Neuron (in vitro differentiated cells): ENCODE measurements around the gene TPO.

Source experiments
- H2AFZ ChIP-seq: one replicate; pipeline ENCODE4 v1.6.1; 2013; ENCODE audit warnings: low read depth, mild to moderate bottlenecking, inconsistent platforms, low read length, moderate library complexity
- H3K27me3 ChIP-seq: one replicate; pipeline ENCODE4 v1.6.1; 2013; ENCODE audit warnings: low read length; ENCODE audit not compliant: insufficient read depth
- H3K36me3 ChIP-seq: one replicate; pipeline ENCODE4 v1.6.1; 2013; ENCODE audit warnings: low read length; ENCODE audit not compliant: insufficient read depth
- H3K4me1 ChIP-seq: one replicate; pipeline ENCODE4 v1.6.1; 2013; ENCODE audit warnings: low read length; ENCODE audit not compliant: insufficient read depth
- H3K4me3 ChIP-seq: 2 replicates; pipeline ENCODE4 v1.5.1; 2013; ENCODE audit warnings: mild to moderate bottlenecking, low read length, moderate library complexity
- H3K9me3 ChIP-seq: one replicate; pipeline ENCODE4 v1.6.1; 2013; ENCODE audit warnings: low read length

TPO gene

DNA sequence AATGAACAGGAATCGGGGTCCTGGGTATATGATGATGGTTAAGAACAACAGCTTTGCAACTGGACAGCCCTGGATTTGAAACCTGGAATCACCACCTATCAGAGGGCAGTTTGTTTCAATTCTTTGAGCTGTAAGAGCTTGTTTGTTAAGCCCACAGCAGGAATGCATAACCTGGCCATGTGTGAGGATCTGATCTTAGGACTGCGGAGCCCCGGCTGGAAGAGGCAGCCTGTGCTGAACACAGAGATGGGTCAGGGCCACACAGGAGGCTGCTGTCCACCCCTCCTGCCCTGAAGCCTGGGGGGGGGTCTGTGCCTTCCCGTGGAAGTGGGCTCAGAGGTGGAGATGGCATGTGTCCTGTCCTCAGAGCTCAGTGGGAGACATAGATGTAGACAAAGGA, 24.3 kb downstream of the TPO start:
- no peaks in the 10 kb centered on the region for H3K27me3 ChIP-seq
- no peaks in the 10 kb centered on the region for H3K9me3 ChIP-seq
- H2AFZ ChIP-seq, result no peak overlapping the region
- H3K4me1 ChIP-seq, result no peaks in the 10 kb centered on the region
- H3K4me3 ChIP-seq, result no peak overlapping the region
- no peaks in the 10 kb centered on the region for H3K36me3 ChIP-seq

DNA sequence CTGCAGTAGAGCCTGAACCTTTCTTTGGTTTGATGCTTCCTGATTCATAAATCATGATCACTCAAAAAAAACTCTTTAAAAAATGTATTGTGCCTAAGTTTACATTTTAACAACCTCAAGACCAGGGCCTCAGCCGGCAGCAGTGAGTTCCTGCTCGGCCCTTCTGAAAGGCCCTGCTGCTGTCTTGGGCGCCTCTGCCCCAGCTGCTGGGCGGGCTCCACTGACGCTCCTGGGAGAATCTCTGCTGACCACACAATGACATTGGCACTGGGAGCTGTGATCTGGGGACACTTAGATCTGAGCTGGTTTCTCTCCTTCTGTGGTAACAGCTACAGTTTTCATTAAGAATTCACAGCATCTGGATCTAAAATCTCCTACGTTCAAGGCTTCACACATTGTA, 25.7 kb downstream of the TPO start:
- H3K9me3 ChIP-seq, result no peaks in the 10 kb centered on the region
- H3K36me3 ChIP-seq, result no peaks in the 10 kb centered on the region
- H3K27me3 ChIP-seq, result no peaks in the 10 kb centered on the region
- no peak overlapping the region for H3K4me3 ChIP-seq
- H2AFZ ChIP-seq, result no peak overlapping the region
- no peaks in the 10 kb centered on the region for H3K4me1 ChIP-seq

DNA sequence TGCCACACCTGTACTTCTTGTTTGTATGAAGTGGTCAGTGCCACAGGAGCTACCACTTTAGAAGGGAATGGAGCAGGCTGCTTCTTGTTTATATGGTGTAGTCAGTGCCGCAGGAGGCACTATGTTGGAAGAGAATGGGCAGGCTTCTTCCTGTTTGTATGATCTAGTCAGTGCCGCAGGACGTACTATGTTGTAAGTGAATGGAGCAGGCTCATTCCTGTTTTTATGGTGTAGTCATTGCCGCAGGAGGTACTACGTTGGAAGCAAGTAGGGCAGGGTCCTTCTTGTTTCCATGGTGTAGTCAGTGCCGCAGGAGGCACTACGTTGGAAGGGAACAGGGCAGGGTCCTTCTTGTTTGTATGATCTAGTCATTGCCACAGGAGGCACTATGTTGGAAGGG, 27.3 kb downstream of the TPO start:
- H3K36me3 ChIP-seq, result no peaks in the 10 kb centered on the region
- no peak overlapping the region for H3K4me3 ChIP-seq
- H3K9me3 ChIP-seq, result no peaks in the 10 kb centered on the region
- no peak overlapping the region for H2AFZ ChIP-seq
- no peaks in the 10 kb centered on the region for H3K4me1 ChIP-seq
- no peaks in the 10 kb centered on the region for H3K27me3 ChIP-seq

GRCh38 chr2:1446301-1446700, 33.0 kb downstream of the TPO start:
- no peak overlapping the region for H2AFZ ChIP-seq
- no peaks in the 10 kb centered on the region for H3K27me3 ChIP-seq
- no peaks in the 10 kb centered on the region for H3K4me1 ChIP-seq
- H3K4me3 ChIP-seq, result no peak overlapping the region
- no peaks in the 10 kb centered on the region for H3K9me3 ChIP-seq
- H3K36me3 ChIP-seq, result no peaks in the 10 kb centered on the region

DNA sequence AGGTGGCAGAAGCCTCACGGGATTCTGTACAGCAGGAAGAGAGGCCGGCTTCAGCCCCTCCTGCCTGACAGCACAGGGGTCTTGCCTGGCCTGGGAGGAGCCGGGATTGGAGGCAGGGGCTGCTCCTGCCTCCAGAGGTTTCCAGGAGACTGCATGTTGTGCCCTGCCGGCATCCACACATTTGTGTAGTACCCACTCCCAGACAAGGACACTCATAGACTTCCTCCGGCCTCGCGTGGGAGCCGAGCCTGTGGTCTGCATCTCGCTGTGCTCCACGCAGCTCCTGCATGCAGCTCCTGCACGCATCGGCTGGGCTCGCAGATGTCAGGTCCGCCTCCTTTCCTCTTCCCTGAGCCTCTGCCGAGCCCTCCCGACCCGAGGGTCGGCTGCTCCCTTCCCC, 34.7 kb downstream of the TPO start:
- no peak overlapping the region for H3K4me3 ChIP-seq
- H3K9me3 ChIP-seq, result no peaks in the 10 kb centered on the region
- H3K4me1 ChIP-seq, result no peaks in the 10 kb centered on the region
- no peaks in the 10 kb centered on the region for H3K27me3 ChIP-seq
- no peak overlapping the region for H2AFZ ChIP-seq
- no peaks in the 10 kb centered on the region for H3K36me3 ChIP-seq

- Histone ChIP-seq H2AFZ (no peak overlapping the region), H3K9me3 (no peaks in the 10 kb centered on the region), H3K4me1 (no peaks in the 10 kb centered on the region), H3K36me3 (no peaks in the 10 kb centered on the region), H3K4me3 (no peak overlapping the region), H3K27me3 (no peaks in the 10 kb centered on the region)
Measured at GRCh38 chr2:1450915-1451314, 37.7 kb downstream of the TPO start.

- no peak overlapping the region for H3K4me3 ChIP-seq
- no peak overlapping the region for H2AFZ ChIP-seq
- H3K4me1 ChIP-seq, result no peaks in the 10 kb centered on the region
- H3K27me3 ChIP-seq, result no peaks in the 10 kb centered on the region
- H3K36me3 ChIP-seq, result no peaks in the 10 kb centered on the region
- H3K9me3 ChIP-seq, result no peaks in the 10 kb centered on the region
Measured at GRCh38 chr2:1451422-1451821, 38.2 kb downstream of the TPO start.

DNA sequence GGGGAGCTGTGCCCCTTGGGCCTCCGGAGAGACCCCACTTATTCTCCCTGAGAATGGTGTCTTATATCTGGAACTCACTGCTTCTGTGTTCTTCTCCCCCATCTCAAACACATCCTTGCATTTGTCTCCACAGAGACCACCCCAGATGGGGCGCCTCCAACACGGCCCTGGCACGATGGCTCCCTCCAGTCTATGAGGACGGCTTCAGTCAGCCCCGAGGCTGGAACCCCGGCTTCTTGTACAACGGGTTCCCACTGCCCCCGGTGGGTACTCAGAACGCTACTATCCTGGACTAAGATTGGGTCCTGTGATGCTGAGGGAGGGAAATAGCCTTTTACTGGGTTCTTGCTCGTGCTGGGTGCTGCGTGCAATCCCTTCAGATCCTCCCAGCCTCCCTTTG, 40.3 kb downstream of the TPO start:
- Histone ChIP-seq H3K4me1 (no peaks in the 10 kb centered on the region), H3K27me3 (no peaks in the 10 kb centered on the region), H3K36me3 (no peaks in the 10 kb centered on the region), H3K4me3 (no peak overlapping the region), H2AFZ (no peak overlapping the region), H3K9me3 (no peaks in the 10 kb centered on the region)

DNA sequence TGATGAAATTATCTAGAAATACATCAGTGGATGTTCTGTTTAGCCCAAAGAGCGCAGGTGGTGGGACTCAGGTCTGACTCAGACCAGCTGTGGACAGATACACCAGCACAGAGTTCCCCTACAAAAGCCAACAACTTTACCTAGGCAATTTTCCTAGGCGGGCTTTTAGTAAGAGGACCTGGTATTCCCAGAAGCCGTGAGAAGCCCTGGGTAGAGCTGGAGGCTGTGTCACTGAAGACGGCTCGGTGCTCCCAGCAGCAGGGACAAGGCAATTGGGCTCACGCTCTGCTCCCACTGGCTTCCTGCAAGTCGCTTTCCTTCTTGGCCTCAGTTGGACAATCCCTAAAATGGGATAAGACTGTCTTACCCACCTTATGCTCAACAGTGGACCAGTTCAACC, 41.1 kb downstream of the TPO start:
- Histone ChIP-seq H2AFZ (no peak overlapping the region), H3K36me3 (no peaks in the 10 kb centered on the region), H3K9me3 (no peaks in the 10 kb centered on the region), H3K27me3 (no peaks in the 10 kb centered on the region), H3K4me3 (no peak overlapping the region), H3K4me1 (no peaks in the 10 kb centered on the region)

- H3K36me3 ChIP-seq, result no peaks in the 10 kb centered on the region
- H2AFZ ChIP-seq, result no peak overlapping the region
- no peaks in the 10 kb centered on the region for H3K9me3 ChIP-seq
- no peaks in the 10 kb centered on the region for H3K4me1 ChIP-seq
- H3K27me3 ChIP-seq, result no peaks in the 10 kb centered on the region
- no peak overlapping the region for H3K4me3 ChIP-seq
Measured at GRCh38 chr2:1455466-1455865, 42.2 kb downstream of the TPO start.

- Histone ChIP-seq H3K36me3 (no peaks in the 10 kb centered on the region), H3K4me3 (no peak overlapping the region), H2AFZ (no peak overlapping the region), H3K4me1 (no peaks in the 10 kb centered on the region), H3K9me3 (no peaks in the 10 kb centered on the region), H3K27me3 (no peaks in the 10 kb centered on the region)
Measured at GRCh38 chr2:1458432-1458831, 45.2 kb downstream of the TPO start.

DNA sequence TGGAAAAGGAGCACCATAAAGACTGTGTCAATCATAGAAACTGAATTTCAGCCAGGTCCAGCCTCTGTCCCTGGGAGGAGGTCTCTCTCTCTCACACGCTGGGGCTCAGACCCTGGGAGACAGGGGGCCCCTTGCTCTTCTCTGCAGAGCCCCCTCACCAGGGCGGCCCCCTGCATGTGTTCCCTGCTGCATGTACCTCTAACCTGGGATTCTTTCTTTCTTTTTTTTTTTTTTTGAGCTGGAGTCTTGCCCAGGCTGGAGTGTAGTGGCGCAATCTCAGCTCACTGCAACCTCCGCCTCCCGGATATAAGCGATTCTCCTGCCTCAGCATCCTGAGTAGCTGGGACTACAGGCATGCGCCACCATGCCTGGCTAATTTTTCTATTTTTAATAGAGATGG, 46.5 kb downstream of the TPO start:
- Histone ChIP-seq H2AFZ (no peak overlapping the region), H3K27me3 (no peaks in the 10 kb centered on the region), H3K36me3 (no peaks in the 10 kb centered on the region), H3K9me3 (no peaks in the 10 kb centered on the region), H3K4me3 (no peak overlapping the region), H3K4me1 (no peaks in the 10 kb centered on the region)

GRCh38 chr2:1460851-1461418, 47.7 kb downstream of the TPO start:
- Histone ChIP-seq H3K36me3 (no peaks in the 10 kb centered on the region), H3K4me3 (no peak overlapping the region), H3K4me1 (no peaks in the 10 kb centered on the region), H3K9me3 (no peaks in the 10 kb centered on the region), H3K27me3 (no peaks in the 10 kb centered on the region), H2AFZ (no peak overlapping the region)

DNA sequence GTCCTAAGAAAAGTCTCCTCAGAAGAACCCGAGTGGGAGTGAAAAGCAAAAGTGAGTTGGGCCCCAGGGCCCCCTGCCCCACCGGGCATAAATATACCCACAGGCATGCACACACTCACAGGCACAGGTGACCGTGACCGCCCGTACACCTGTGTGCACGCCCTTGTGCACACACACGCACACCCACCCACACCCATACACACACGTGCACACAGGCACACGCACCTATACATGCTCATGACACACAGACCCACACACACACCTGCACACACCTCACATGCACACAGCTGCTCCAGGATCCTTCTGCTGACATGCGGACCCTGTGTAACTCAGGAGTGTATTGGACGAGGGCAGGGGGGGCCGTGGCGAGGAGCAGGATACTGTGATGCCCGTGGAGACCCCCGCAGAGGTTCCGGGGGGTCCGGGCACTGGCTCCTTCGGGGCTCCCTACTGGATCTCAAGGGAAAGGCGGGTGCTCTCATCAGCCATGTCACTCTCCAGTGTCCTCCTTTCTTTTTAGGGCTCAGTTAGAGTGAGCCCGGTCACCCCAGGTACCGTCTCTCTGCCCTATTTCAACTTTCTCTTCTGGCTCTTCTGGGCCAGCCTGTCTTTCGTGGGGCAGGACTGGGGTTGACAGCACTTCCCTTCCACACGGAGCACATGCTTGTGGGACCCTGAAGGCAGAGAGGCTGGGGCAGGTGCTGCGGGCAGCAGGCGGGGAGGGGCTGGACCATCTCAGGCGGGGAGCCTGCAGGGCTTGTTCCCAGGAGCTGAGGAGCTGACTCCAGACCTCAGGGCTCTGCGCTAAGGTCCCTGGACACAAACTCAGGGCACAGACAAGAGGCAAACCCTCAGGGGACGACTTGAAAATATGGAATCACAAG, 48.5 kb downstream of the TPO start:
- H3K4me1 ChIP-seq, result no peaks in the 10 kb centered on the region
- H3K9me3 ChIP-seq, result no peaks in the 10 kb centered on the region
- no peak overlapping the region for H3K4me3 ChIP-seq
- no peak overlapping the region for H2AFZ ChIP-seq
- H3K36me3 ChIP-seq, result no peaks in the 10 kb centered on the region
- H3K27me3 ChIP-seq, result no peaks in the 10 kb centered on the region
